ENCODE data around the gene BTK. TPM values are rescaled to one million over a fixed set of nuclear protein-coding genes. Genes with fewer than 3 reads are reported as not detected.

Gene BTK
- total and polyA plus RNA-seq, 9 of the 15 experiments (the other 6 are each of a cell fraction or from before 2014, with no cell fraction given) = 14.9 to 93.4 (median 65.2) TPM

- TF ChIP-seq JUND (IDR thresholded peaks at IDR 0.05; ENCODE audit: borderline replicate concordance, low read depth, low read length) (0 out of 2 replicates have a peak, but pooled peaks have one; percentile 21), JUND (tag; IDR thresholded peaks at IDR 0.05; ENCODE audit: borderline replicate concordance, low read depth, low read length) (peak; percentile 11; the same call in 1 of the 3 replicates), ETS1 (conservative IDR thresholded peaks at IDR 0.05; ENCODE audit: control insufficient read depth, low read depth, low read length) (no peak)
Observed at GRCh38 chrX:101385795-101386541, at the start of gene BTK (continued).

- POLR2A ChIA-PET = no interaction called here
- TF ChIP-seq MGA (IDR thresholded peaks at IDR 0.05) = no peak
- TF ChIP-seq CBFA2T3 (IDR thresholded peaks at IDR 0.05) = peak; percentile 23; the same call in 1 of the 2 replicates
- TF ChIP-seq FUS (optimal IDR thresholded peaks at IDR 0.05; ENCODE audit: low read depth, low read length) = no peak
Observed at GRCh38 chrX:101430457-101431078, 44.6 kb upstream of the BTK start.

More at GRCh38 chrX:101430457-101431078, 44.6 kb upstream of the BTK start:
- no peaks in the 10 kb centered on the region; the same call in 1 of the 2 replicates for H3K9me3 ChIP-seq (replicated peaks; ENCODE audit: control insufficient read depth, insufficient read depth, low read depth, low read length)
- WGBS (ENCODE audit: insufficient coverage, low coverage, missing lambda C conversion rate) = 0% methylated on average over 2 of the region's 2 CpGs
- no peak overlapping the region for H3K4me3 ChIP-seq
- H2AFZ ChIP-seq (ENCODE audit: low read depth, low read length) = no peak overlapping the region
- no peak overlapping the region for H3K27ac ChIP-seq (ENCODE audit: extremely low read depth, low read depth, low read length)
- intact Hi-C loops (cut with micrococcal nuclease) = no loop called here
- ATAC-seq (no peak), FAIRE-seq (no peak), DNase-seq (ENCODE audit: extremely low read depth in 1 of 4, low spot score in 3 of 4) (no peak)
- no peak overlapping the region for H3K9ac ChIP-seq (ENCODE audit: insufficient read depth in 1 of 2, low read depth in 2 of 2, low read length in 2 of 2)
- no peaks in the 10 kb centered on the region for H3K79me2 ChIP-seq (ENCODE audit: control insufficient read depth, insufficient read depth, low read length)
- no peak overlapping the region for H3K4me2 ChIP-seq (ENCODE audit: insufficient read depth, low read length)
- no TSS peak for BruUV-seq (replicated peaks)
- CTCF ChIA-PET (ENCODE audit: low intra/inter-chr PET ratio) = no interaction called here
- no peaks in the 10 kb centered on the region for H3K27me3 ChIP-seq (ENCODE audit: control insufficient read depth in 2 of 2, insufficient read depth in 2 of 2, low read length in 2 of 2)
- H4K20me1 ChIP-seq (replicated peaks; ENCODE audit: control insufficient read depth, insufficient read depth, low read length) = no peaks in the 10 kb centered on the region
- no peaks in the 10 kb centered on the region for H3K9me1 ChIP-seq (ENCODE audit: control insufficient read depth, insufficient read depth, low read length)
- in situ Hi-C loops (cut with MboI) = no loop called here
- no peaks in the 10 kb centered on the region for H3K36me3 ChIP-seq (ENCODE audit: control insufficient read depth, insufficient read depth, low read length)
- H3K4me1 ChIP-seq (replicated peaks in 1 of 2; ENCODE audit: control insufficient read depth in 2 of 2, insufficient read depth in 2 of 2, low read length in 2 of 2) = no peaks in the 10 kb centered on the region
